ENCODE measurements around the gene GLE1.

GLE1 gene, protein sequence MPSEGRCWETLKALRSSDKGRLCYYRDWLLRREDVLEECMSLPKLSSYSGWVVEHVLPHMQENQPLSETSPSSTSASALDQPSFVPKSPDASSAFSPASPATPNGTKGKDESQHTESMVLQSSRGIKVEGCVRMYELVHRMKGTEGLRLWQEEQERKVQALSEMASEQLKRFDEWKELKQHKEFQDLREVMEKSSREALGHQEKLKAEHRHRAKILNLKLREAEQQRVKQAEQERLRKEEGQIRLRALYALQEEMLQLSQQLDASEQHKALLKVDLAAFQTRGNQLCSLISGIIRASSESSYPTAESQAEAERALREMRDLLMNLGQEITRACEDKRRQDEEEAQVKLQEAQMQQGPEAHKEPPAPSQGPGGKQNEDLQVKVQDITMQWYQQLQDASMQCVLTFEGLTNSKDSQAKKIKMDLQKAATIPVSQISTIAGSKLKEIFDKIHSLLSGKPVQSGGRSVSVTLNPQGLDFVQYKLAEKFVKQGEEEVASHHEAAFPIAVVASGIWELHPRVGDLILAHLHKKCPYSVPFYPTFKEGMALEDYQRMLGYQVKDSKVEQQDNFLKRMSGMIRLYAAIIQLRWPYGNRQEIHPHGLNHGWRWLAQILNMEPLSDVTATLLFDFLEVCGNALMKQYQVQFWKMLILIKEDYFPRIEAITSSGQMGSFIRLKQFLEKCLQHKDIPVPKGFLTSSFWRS

GRCh38 chr9:128504485-128505413 lies at the start of gene GLE1:
Gene GLE1 (plus strand): TSS chr9:128504719. CDS start chr9:128504806, 87 bp downstream.
- DNase-seq: peak; percentile 94

DNA sequence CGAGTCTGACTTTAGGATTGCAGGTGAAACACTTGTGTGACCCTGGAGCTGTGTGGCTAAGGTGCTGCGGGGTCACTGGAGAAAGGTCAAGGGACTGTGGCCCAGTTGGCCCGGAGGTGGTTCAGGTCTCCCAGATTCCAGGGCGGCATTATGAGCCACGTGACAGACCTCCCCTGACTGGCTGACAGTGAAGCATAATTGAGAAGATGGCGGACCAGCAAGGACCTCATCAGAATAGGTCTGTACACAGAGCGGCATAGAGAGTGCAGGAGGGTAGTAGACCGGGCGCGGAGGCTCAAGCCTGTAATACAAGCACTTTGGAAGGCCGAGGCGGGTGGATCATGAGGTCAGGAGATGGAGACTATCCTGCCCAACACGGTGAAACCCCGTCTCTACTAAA lies 49.5 kb upstream of the GLE1 start:
- DNase-seq: no peak

- DNase-seq: peak; percentile 99
These were observed 48.5 kb upstream of the GLE1 start, which contains the start of gene ODF2 for GRCh38 chr9:128455849-128456612. Gene ODF2 (plus strand): TSS chr9:128456006. CDS start chr9:128456092, 86 bp downstream.

DNA sequence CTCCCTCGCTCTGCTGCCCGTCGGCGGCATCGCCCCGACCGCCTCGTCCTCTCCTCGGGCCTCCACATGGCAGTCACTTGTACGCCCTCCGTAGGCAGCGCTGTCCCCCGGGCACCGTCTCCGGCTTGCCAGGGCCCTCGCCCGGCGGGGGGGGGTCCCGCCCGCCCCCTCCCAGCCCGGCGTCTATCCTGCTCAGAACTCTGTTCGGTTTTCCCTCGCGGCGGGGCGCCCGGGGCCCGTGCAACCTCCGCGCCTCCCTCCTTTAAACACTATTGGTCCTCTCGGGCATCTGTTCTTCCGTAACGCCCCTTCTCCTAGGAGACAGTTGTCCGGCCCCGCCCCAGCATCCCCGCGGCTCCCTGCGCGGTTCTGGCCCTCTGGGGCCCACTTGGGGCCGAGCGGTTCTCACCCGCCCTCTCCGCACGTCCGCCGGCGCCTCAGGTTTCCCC lies 47.9 kb upstream of the GLE1 start:
- peak; percentile 67 for DNase-seq

- no peak for DNase-seq
These were observed 47.3 kb upstream of the GLE1 start for GRCh38 chr9:128457207-128457606.

- DNase-seq: no peak
These were observed 45.5 kb upstream of the GLE1 start for GRCh38 chr9:128459011-128459410.

GRCh38 chr9:128469070-128469469 lies 35.4 kb upstream of the GLE1 start:
- no peak for DNase-seq

DNA sequence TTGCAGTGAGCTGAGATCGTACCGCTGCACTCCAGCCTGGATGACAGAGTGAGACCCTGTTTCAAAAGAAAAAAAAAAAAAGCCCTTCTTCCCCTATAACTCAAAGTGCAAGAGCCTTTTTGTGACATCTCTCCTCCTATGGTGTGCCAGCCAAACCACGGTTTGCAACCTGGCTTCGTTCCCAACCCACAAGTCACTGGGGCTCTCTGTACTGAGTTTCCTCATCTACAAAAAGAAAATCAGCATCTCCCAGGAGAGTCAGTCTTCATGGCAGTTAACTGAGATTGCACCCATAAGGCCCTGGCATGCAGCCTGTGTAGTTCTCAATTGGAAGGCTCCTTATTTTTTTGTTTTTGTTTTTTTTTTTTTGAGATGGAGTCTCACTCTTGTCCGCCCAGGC lies 34.0 kb upstream of the GLE1 start:
- DNase-seq: no peak

- no peak for DNase-seq
These were observed 31.4 kb upstream of the GLE1 start for GRCh38 chr9:128473104-128473503.

DNA sequence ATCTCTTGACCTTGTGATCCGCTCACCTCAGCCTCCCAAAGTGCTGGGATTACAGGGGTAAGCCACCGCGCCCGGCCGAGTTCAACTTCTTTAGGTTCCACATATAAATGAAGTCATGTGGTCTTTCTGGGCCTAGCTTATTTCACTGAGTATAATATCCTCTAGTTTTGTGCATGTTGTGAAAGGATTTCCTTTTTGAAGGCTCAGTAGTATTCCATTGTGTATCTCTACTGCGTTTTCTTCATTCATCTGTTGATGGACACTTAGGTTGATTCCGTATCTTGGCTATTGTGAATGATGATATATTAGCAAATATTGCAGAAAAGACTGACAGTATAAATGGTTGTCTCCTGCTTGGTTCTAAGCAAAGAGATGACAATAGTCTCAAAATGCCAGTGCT lies 28.7 kb upstream of the GLE1 start:
- DNase-seq: no peak

GRCh38 chr9:128479262-128479661 lies 25.3 kb upstream of the GLE1 start:
- no peak for DNase-seq

- DNase-seq: no peak
These were observed 23.0 kb upstream of the GLE1 start for GRCh38 chr9:128481561-128481960.

DNA sequence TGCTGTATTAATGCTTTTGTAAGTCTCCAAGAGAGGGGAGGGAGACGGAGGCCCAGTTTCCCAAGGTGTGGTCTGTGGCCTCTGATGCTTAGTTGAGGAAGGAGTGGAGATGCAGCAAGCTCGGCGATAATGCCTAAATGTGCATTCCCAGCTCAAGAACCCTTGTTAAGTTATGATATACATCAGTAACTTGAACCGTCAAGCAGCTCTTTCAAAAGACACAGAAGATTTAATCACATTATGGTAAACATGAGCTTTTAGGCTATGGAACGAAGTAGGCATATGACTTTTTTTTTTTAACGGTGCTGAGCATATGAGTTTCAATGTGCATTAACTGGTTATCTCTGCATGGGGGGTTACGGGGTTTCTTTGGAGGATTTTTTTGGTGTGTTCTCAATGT lies 22.3 kb upstream of the GLE1 start:
- no peak for DNase-seq

DNA sequence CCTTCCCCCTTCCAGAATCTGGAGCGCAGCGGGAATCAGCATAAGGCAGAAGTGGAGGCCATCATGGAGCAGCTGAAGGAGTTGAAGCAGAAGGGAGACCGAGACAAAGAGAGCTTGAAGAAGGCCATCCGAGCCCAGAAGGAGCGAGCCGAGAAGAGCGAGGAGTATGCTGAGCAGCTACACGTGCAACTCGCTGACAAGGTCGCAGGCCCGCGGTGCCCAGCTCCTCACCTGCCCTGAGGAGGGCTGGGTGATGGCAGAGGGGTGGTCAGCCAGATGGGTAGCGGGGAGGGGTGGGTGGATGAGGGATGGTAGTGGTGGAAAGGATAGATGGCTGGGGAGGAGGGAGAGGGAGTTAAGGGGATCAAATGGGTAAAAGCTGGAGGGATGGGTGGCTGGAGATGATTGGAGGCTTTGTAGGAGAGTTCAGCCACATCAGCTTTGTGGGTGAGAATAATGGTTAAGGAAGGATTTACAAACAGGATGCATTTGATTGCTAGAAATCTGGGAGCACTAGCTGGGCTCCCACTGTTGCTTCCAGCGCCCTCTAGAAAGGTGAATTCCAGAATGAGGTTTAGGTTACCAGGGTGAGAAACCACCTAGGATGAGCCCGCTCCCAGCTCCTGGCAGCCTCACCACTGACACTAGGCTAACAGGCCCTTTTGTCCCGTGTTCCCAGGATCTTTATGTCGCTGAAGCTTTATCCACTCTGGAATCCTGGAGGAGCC lies 19.7 kb upstream of the GLE1 start:
- no peak for DNase-seq

- no peak for DNase-seq
These were observed 19.1 kb upstream of the GLE1 start for GRCh38 chr9:128485414-128485855.

DNA sequence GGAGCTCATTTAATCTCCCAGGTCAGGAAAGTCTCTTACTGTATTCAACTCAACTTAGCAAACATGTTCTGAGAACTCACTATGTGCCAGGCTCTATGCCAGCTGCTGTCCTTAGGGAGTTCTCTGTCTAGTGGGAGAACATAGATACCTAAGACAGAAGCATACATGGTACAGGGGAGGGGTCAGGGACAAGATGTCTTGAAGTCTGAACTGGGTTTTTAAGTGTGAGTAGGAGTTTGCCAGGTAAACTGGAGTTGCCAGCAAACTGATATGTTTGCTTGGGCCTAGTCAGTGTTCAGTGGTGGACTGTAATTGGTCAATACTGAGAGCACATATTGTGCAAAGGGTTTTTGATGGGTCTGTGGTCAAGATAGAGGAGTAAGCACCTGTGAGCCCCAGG lies 18.3 kb upstream of the GLE1 start:
- DNase-seq: no peak

DNA sequence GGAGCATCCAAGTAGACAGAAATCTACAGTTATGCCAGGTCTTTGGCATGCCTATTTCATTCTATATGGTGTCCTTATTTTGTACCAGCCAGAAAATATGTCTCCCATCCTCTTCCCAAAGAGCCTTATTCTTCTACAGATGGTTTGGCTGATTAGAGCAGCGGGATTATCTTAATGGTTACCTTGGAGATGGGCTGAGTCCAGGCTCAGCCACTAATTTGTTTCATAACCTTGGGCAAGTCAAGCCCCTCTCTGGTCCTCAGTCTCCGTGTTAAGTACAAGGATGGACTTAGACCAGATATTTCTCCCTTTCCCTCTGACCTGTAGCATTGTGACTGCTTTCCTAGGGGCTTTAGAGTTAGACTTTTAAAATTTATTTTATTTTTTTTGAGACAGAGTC lies 11.1 kb upstream of the GLE1 start:
- no peak for DNase-seq

- DNase-seq: no peak
These were observed 10.3 kb upstream of the GLE1 start for GRCh38 chr9:128494108-128494745.

DNA sequence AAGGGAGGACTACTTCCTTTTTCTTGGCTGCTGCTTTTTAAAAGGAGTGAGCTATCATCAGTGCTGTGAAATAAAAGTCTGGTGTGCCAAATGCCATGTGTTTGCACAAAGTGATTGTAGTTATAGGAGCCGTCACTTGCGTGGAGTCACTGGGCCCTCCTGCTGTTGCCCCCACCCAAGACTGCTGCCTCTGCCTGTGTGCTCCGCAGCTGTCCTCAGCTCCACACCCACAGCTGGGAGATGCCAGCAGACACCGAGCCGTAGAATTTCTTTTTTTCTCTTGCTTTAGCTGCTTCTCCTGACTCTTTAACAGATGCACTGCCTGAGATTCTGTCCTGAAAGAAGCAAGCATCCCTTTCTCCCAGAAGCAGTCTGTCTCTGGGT lies 9.8 kb upstream of the GLE1 start:
- DNase-seq: no peak

DNA sequence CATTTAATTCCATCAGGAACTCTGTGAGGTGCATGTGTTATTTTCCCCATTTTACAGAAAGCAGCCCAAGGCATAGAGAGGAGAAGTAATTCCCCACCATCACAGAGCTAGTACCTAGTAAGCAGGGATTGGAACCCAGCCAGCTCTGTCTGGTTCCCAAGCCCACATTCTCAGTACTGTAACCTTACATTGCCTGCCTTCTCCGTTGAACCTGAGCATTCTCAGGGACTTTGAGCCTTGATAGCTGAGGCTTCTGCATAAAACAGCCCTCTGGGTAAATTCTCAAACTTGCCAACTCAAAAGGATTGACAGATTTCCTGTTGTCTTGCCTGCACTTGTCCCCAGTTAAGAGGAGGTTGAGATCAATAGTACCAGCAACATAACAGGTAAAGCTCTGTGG lies 9.2 kb upstream of the GLE1 start:
- DNase-seq: no peak

DNA sequence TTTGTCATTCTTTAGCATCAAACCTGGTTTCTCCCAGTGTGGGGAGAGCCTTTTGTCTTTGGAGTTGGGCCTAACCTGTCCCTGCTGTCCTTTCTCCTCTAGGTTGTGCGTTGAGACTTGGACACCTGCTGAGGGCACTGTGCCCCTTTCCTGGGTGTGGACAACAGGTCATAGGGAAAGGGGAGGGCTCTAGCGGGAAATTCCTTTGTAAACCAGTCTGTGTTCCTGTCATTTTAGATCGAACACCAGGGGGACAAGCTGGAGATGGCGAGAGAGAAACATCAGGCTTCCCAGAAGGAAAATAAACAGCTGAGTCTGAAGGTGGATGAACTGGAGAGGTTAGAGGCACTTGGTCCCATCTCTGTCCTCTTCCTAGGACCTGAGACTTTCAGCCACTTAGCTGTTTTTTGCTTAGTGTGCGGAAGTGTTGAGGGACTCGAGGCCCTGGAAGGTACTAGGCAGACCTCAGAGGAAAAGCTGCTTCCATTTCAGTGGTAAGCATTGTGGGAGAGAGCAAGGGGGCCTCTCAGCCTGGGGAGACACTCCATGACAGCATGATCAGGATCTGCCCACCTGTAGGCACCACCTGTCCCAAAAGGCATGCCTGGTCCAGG lies 8.6 kb upstream of the GLE1 start:
- DNase-seq: no peak
